B cell (primary cell): ENCODE results near the gene TIMM10. TPM values are rescaled to one million over a fixed set of nuclear protein-coding genes. Genes with fewer than 3 reads are reported as not detected.
A peak's percentile ranks its signal among the peaks of the same experiment; 100 is the strongest.

Source experiments
- ATAC-seq: fragments of 200-7000 bp; cut with Tn5 transposase; one replicate; pipeline ENCODE4 v1.10.0; 2021; ENCODE audit warnings: low read depth, mild to moderate bottlenecking, moderate number of reproducible peaks, moderate library complexity
- CTCF ChIA-PET: fragments of 350-600 bp; sonication (Branson Sonifier 250); formaldehyde crosslinking; loops from one replicate; lab custom pipeline; 2021; ENCODE audit warnings: antibody characterized with exemption, inconsistent platforms; lab: Charles Lee
- POLR2A ChIA-PET: fragments of 350-600 bp; sonication (Branson Sonifier 250); formaldehyde crosslinking; loops from one replicate; lab custom pipeline; 2021; ENCODE audit warnings: antibody characterized with exemption; lab: Charles Lee
- DNase-seq: peaks from one replicate; pipeline ENCODE4 v3.0.0; 2013
- H2AFZ ChIP-seq: 2 replicates; pipeline ENCODE4 v1.6.1; 2012; ENCODE audit warnings: mild to moderate bottlenecking, low read depth, low read length; ENCODE audit not compliant: insufficient read depth, poor library complexity, severe bottlenecking
- H3K27ac ChIP-seq, 2 donors: 1 replicate in 1 of 2; 2 replicates in 1 of 2; pipeline ENCODE4 v1.5.1; 2012 to 2013; ENCODE audit warnings: low read length in 2 of 2, mild to moderate bottlenecking in 2 of 2, moderate library complexity in 1 of 2
- H3K27me3 ChIP-seq, 4 experiments: fragments of 200-600 bp in 1 of 4; sonication (generic) in 1 of 4; replicated peaks in 1 of 4; 1 replicate in 2 of 4; 2 replicates in 2 of 4; pipeline versions ENCODE4 v1.6.1 to v1.7.0; 2013 to 2016; ENCODE audit warnings: low read length in 3 of 4, mild to moderate bottlenecking in 2 of 4, mixed read lengths in 1 of 4, moderate library complexity in 1 of 4; ENCODE audit not compliant: insufficient read depth in 4 of 4, control insufficient read depth in 3 of 4; ENCODE audit errors: control extremely low read depth in 1 of 4
- H3K36me3 ChIP-seq, 2 experiments: replicated peaks in 1 of 2; 1 replicate in 1 of 2; 2 replicates in 1 of 2; pipeline versions ENCODE4 v1.6.1 to v1.7.1; 2013; ENCODE audit warnings: low read length in 1 of 2; ENCODE audit not compliant: insufficient read depth in 2 of 2, control insufficient read depth in 1 of 2; ENCODE audit errors: control extremely low read depth in 1 of 2, extremely low read depth in 1 of 2
- H3K4me1 ChIP-seq, 2 donors: fragments of 200-600 bp in 1 of 2; sonication (generic) in 1 of 2; 1 replicate in 1 of 2; 2 replicates in 1 of 2; pipeline versions ENCODE4 v1.5.1 to v1.6.1; 2013 to 2017; ENCODE audit warnings: low read length in 2 of 2; ENCODE audit not compliant: control insufficient read depth in 2 of 2, insufficient read depth in 2 of 2
- H3K4me2 ChIP-seq: replicated peaks from 2 replicates; pipeline ENCODE3; 2012; ENCODE audit warnings: mild to moderate bottlenecking, low read depth, low read length; ENCODE audit not compliant: poor library complexity, severe bottlenecking
- H3K4me3 ChIP-seq, 5 experiments: fragments of 200-600 bp in 1 of 5; sonication (generic) in 1 of 5; 1 replicate in 3 of 5; 2 replicates in 2 of 5; pipeline versions ENCODE4 v1.5.1 to v1.7.0; 2011 to 2016; ENCODE audit warnings: low read length in 4 of 5, mild to moderate bottlenecking in 4 of 5, low read depth in 2 of 5, control low read depth in 1 of 5, moderate library complexity in 1 of 5; ENCODE audit not compliant: insufficient read depth in 1 of 5; ENCODE audit errors: control extremely low read depth in 1 of 5, extremely low read depth in 1 of 5
- H3K79me2 ChIP-seq: fragments of 200-600 bp; sonication (generic); one replicate; pipeline ENCODE4 v1.6.0; 2016; ENCODE audit warnings: low read length; ENCODE audit not compliant: control insufficient read depth, insufficient read depth
- H3K9ac ChIP-seq: fragments of 200-600 bp; sonication (generic); 2 replicates; pipeline ENCODE4 v1.6.1; 2017; ENCODE audit warnings: mild to moderate bottlenecking, low read length, moderate library complexity
- H3K9me3 ChIP-seq, 3 donors: one replicate each; pipeline versions ENCODE4 v1.6.1 to v1.7.1; 2013; ENCODE audit warnings: low read length in 2 of 3; ENCODE audit not compliant: control insufficient read depth in 2 of 3, insufficient read depth in 1 of 3; ENCODE audit errors: control extremely low read depth in 1 of 3
- H4K20me1 ChIP-seq: 2 replicates; pipeline ENCODE4 v1.6.0; 2012; ENCODE audit warnings: mild to moderate bottlenecking, low read length; ENCODE audit not compliant: insufficient read depth, control insufficient read depth, poor library complexity, severe bottlenecking
- H3K27ac Mint-ChIP-seq: one replicate; pipeline ENCODE4 v1.8.0; 2021; ENCODE audit warnings: mixed read lengths
- H3K27me3 Mint-ChIP-seq: one replicate; pipeline ENCODE4 v1.8.0; 2021; ENCODE audit warnings: mixed read lengths
- H3K4me1 Mint-ChIP-seq: one replicate; pipeline ENCODE4 v1.8.0; 2021; ENCODE audit warnings: mixed read lengths
- H3K4me3 Mint-ChIP-seq: one replicate; pipeline ENCODE4 v1.8.0; 2021; ENCODE audit warnings: mixed read lengths
- H3K9me3 Mint-ChIP-seq: one replicate; pipeline ENCODE4 v1.8.0; 2022; ENCODE audit warnings: mixed read lengths; ENCODE audit not compliant: insufficient read depth
- CTCF ChIP-seq: fragments of 200-600 bp; IDR thresholded peaks from one replicate; pipeline ENCODE4 v1.8.0; 2022; ENCODE audit warnings: antibody characterized with exemption, mild to moderate bottlenecking
- EZH2 ChIP-seq: IDR thresholded peaks from 2 replicates; pipeline ENCODE4 v1.6.1; 2012; ENCODE audit warnings: borderline replicate concordance, low read depth, mild to moderate bottlenecking, moderate library complexity, low read length; ENCODE audit not compliant: insufficient read depth, poor library complexity, severe bottlenecking
- WGBS: methylation state at CpG from one replicate; pipeline ENCODE4 v1.1.5; 2013; ENCODE audit warnings: missing lambda C conversion rate; ENCODE audit not compliant: insufficient coverage; 5-methylcytosine and 5-hydroxymethylcytosine counted together
- intact Hi-C: fragments of 100-400 bp; cut with micrococcal nuclease; formaldehyde crosslinking; loops from one replicate; pipeline ENCODE4 v1.10.0; 2022
- polyA plus RNA-seq: library from polyadenylated mRNA; depleted of rRNA; stranded (reverse); fragments of >200 nt; gene quantifications from 2 replicates; pipeline ENCODE4 v1.2.3, GENCODE V29; 2012
- total RNA-seq, 2 donors: library from RNA; stranded (reverse); fragments of 120-200 nt in 1 of 2; gene quantifications; 1 replicate in 1 of 2; 2 replicates in 1 of 2; pipeline versions ENCODE4 v1.2.3 to v1.2.4, GENCODE V29; 2013 to 2022

Gene TIMM10
- total and polyA plus RNA-seq, 2 donors (not counting 1 experiment from before 2014, with no cell fraction given): 36.5 to 39.6 TPM

- 92% methylated on average over 2 of the region's 7 CpGs for WGBS
- H3K9ac ChIP-seq: no peak overlapping the region
- H3K27me3 ChIP-seq: no peaks in the 10 kb centered on the region
- Mint-ChIP-seq H3K27me3 (no peaks in the 10 kb centered on the region), H3K27ac (peak overlapping the region; percentile 20), H3K9me3 (no peaks in the 10 kb centered on the region), H3K4me3 (no peak overlapping the region), H3K4me1 (peaks cover 15% of the 10 kb centered on the region)
- DNase-seq (no peak), ATAC-seq (no peak)
- intact Hi-C loops: no loop called here
- H3K4me2 ChIP-seq: no peak overlapping the region
- H3K9me3 ChIP-seq: no peaks in the 10 kb centered on the region
- peaks cover 0 to 20% of the 10 kb centered on the region in 2 experiments for H3K36me3 ChIP-seq
- no peaks in the 10 kb centered on the region for H3K79me2 ChIP-seq
- H3K4me3 ChIP-seq: no peak overlapping the region
- no peaks in the 10 kb centered on the region for H4K20me1 ChIP-seq
- ChIA-PET CTCF (interaction anchor here (1.0 to 2.5 kb wide), 5 partner anchors 19 to 254 kb away, joined by 3 to 16 read pairs (median 7); partner anchors contain the start of gene UBE2L6), POLR2A (no interaction called here)
- TF ChIP-seq EZH2 (no peak), CTCF (no peak)
- peak overlapping the region in 1 of 2 donors; percentile 83 for H3K27ac ChIP-seq
- peaks cover 11 to 16% of the 10 kb centered on the region in 2 donors for H3K4me1 ChIP-seq
- no peak overlapping the region for H2AFZ ChIP-seq
Observed at GRCh38 chr11:57546451-57546850, 15.9 kb upstream of the TIMM10 start.

GRCh38 chr11:57545883-57546282 lies 15.3 kb upstream of the TIMM10 start:
- no peak overlapping the region for H2AFZ ChIP-seq
- no peak overlapping the region for H3K4me3 ChIP-seq
- no peak overlapping the region for H3K27ac Mint-ChIP-seq
- H3K27ac ChIP-seq: no peak overlapping the region
- CTCF ChIA-PET: interaction anchor here (1.6 kb wide), 1 partner anchor 255 kb away, joined by 3 read pairs; no protein-coding TSS in a partner anchor
- no peak overlapping the region for H3K9ac ChIP-seq
- no peaks in the 10 kb centered on the region for H3K27me3 Mint-ChIP-seq
- no peak overlapping the region for H3K4me3 Mint-ChIP-seq
- 97% methylated on average over 9 of the region's 13 CpGs for WGBS
- H3K36me3 ChIP-seq: peaks cover 0 to 17% of the 10 kb centered on the region in 2 experiments
- TF ChIP-seq EZH2: no peak
- no peak for TF ChIP-seq CTCF
- no peaks in the 10 kb centered on the region for H3K9me3 ChIP-seq
- intact Hi-C loops: no loop called here
- POLR2A ChIA-PET: no interaction called here
- H3K4me1 Mint-ChIP-seq: peaks cover 15% of the 10 kb centered on the region
- H3K27me3 ChIP-seq: no peaks in the 10 kb centered on the region
- DNase-seq: no peak
- H3K4me1 ChIP-seq: peaks cover 11 to 16% of the 10 kb centered on the region in 2 donors
- no peaks in the 10 kb centered on the region for H4K20me1 ChIP-seq
- no peak overlapping the region for H3K4me2 ChIP-seq
- no peak for ATAC-seq
- H3K9me3 Mint-ChIP-seq: no peaks in the 10 kb centered on the region
- no peaks in the 10 kb centered on the region for H3K79me2 ChIP-seq
